DND-41 (cell line): ENCODE results near the gene EPB41.
"Not testable (repeated sequence)": the region's sequence is repeated elsewhere in the genome, so short reads cannot be mapped to it uniquely, and the experiment has no call there.

Experiments
- ATAC-seq: fragments of 200-7000 bp; cut with Tn5 transposase; 3 replicates; pipeline ENCODE4 v1.9.1; 2021; ENCODE audit warnings: low read depth; ENCODE audit not compliant: insufficient read depth
- DNase-seq: peaks from one replicate; pipeline ENCODE4 v3.0.0-alpha.2; 2020
- H2AFZ ChIP-seq: 2 replicates; pipeline ENCODE4 v1.6.0; 2012; ENCODE audit warnings: low read depth, low read length
- H3K27ac ChIP-seq: 2 replicates; pipeline ENCODE4 v1.5.1; 2012; ENCODE audit warnings: low read length, inconsistent platforms
- H3K27me3 ChIP-seq: fragments of 200-600 bp; sonication (generic); 2 replicates; pipeline ENCODE4 v1.6.0; 2012; ENCODE audit warnings: low read length, mild to moderate bottlenecking, inconsistent platforms; ENCODE audit not compliant: insufficient read depth, poor library complexity
- H3K36me3 ChIP-seq: 2 replicates; pipeline ENCODE4 v1.5.1; 2012; ENCODE audit warnings: low read length, inconsistent platforms; ENCODE audit not compliant: insufficient read depth
- H3K4me1 ChIP-seq: 2 replicates; pipeline ENCODE4 v1.5.1; 2012; ENCODE audit warnings: mild to moderate bottlenecking, low read length; ENCODE audit not compliant: insufficient read depth
- H3K4me2 ChIP-seq: 2 replicates; pipeline ENCODE4 v1.6.0; 2012; ENCODE audit warnings: mild to moderate bottlenecking, moderate library complexity, low read length, inconsistent platforms; ENCODE audit not compliant: insufficient read depth
- H3K4me3 ChIP-seq, 2 experiments: fragments of 200-600 bp in 1 of 2; shearing (Covaris generic) in 1 of 2; 2 replicates each; pipeline ENCODE4 v1.5.1; 2012 to 2016; ENCODE audit warnings: inconsistent platforms in 2 of 2, low read length in 2 of 2, mild to moderate bottlenecking in 2 of 2, low read depth in 1 of 2, moderate library complexity in 1 of 2
- H3K79me2 ChIP-seq: 2 replicates; pipeline ENCODE4 v1.6.0; 2012; ENCODE audit warnings: low read length, inconsistent platforms; ENCODE audit not compliant: insufficient read depth
- H3K9ac ChIP-seq: 2 replicates; pipeline ENCODE4 v1.6.0; 2012; ENCODE audit warnings: low read depth, mild to moderate bottlenecking, inconsistent platforms, low read length, moderate library complexity
- H3K9me3 ChIP-seq: 2 replicates; pipeline ENCODE4 v1.5.1; 2012; ENCODE audit warnings: low read length, moderate library complexity, mild to moderate bottlenecking, inconsistent platforms; ENCODE audit not compliant: insufficient read depth, severe bottlenecking
- H4K20me1 ChIP-seq: 2 replicates; pipeline ENCODE4 v1.6.0; 2012; ENCODE audit warnings: low read length; ENCODE audit not compliant: insufficient read depth
- CTCF ChIP-seq: IDR thresholded peaks from 2 replicates; pipeline ENCODE4 v1.5.1; 2012; ENCODE audit warnings: borderline replicate concordance, low read length, moderate library complexity, mild to moderate bottlenecking; ENCODE audit not compliant: poor library complexity, severe bottlenecking; ENCODE audit errors: extremely low read depth
- EZH2 ChIP-seq: IDR thresholded peaks from 3 replicates; pipeline ENCODE4 v1.6.1; 2012; ENCODE audit warnings: borderline replicate concordance, low read depth, mild to moderate bottlenecking, moderate library complexity, low read length, inconsistent platforms; ENCODE audit not compliant: severe bottlenecking

EPB41 gene

GRCh38 chr1:28867850-28868249 is 46.5 kb upstream of the EPB41 start:
- H3K4me1 ChIP-seq = no peaks in the 10 kb centered on the region
- H3K36me3 ChIP-seq = no peaks in the 10 kb centered on the region
- no peaks in the 10 kb centered on the region for H3K27me3 ChIP-seq
- DNase-seq (no peak), ATAC-seq (no peak)
- no peak overlapping the region for H3K4me3 ChIP-seq
- H3K9ac ChIP-seq = no peak overlapping the region
- TF ChIP-seq CTCF (no peak), EZH2 (no peak)
- H3K4me2 ChIP-seq = no peak overlapping the region
- H3K79me2 ChIP-seq = no peaks in the 10 kb centered on the region
- no peak overlapping the region for H3K27ac ChIP-seq
- H2AFZ ChIP-seq = no peak overlapping the region
- H3K9me3 ChIP-seq = no peaks in the 10 kb centered on the region
- no peaks in the 10 kb centered on the region for H4K20me1 ChIP-seq

GRCh38 chr1:28869952-28870351 is 44.4 kb upstream of the EPB41 start:
- H3K4me2 ChIP-seq = no peak overlapping the region
- H3K36me3 ChIP-seq = no peaks in the 10 kb centered on the region
- no peaks in the 10 kb centered on the region for H3K9me3 ChIP-seq
- TF ChIP-seq EZH2 = no peak
- no peak for TF ChIP-seq CTCF
- H3K4me1 ChIP-seq = no peaks in the 10 kb centered on the region
- H2AFZ ChIP-seq = no peak overlapping the region
- ATAC-seq (no peak), DNase-seq (no peak)
- H3K4me3 ChIP-seq = no peak overlapping the region
- H3K9ac ChIP-seq = no peak overlapping the region
- no peaks in the 10 kb centered on the region for H3K79me2 ChIP-seq
- no peaks in the 10 kb centered on the region for H3K27me3 ChIP-seq
- no peak overlapping the region for H3K27ac ChIP-seq
- no peaks in the 10 kb centered on the region for H4K20me1 ChIP-seq

GRCh38 chr1:28871631-28872401 is 42.6 kb upstream of the EPB41 start:
- Histone ChIP-seq H3K27ac (no peak overlapping the region), H3K79me2 (no peaks in the 10 kb centered on the region), H3K4me3 (no peak overlapping the region), H4K20me1 (no peaks in the 10 kb centered on the region), H3K4me1 (no peaks in the 10 kb centered on the region), H2AFZ (no peak overlapping the region), H3K27me3 (no peaks in the 10 kb centered on the region), H3K9ac (no peak overlapping the region), H3K4me2 (no peak overlapping the region), H3K36me3 (no peaks in the 10 kb centered on the region), H3K9me3 (no peaks in the 10 kb centered on the region)
- DNase-seq = no peak
- ATAC-seq = no peak
- no peak for TF ChIP-seq CTCF
- TF ChIP-seq EZH2 = no peak

- not testable (repeated sequence) for H3K9ac ChIP-seq, H3K4me3 ChIP-seq, ATAC-seq, H4K20me1 ChIP-seq, H3K36me3 ChIP-seq, H3K4me2 ChIP-seq, DNase-seq, H3K27ac ChIP-seq, H3K9me3 ChIP-seq, H3K4me1 ChIP-seq, H3K27me3 ChIP-seq, H3K79me2 ChIP-seq, H2AFZ ChIP-seq
Measured at GRCh38 chr1:28875134-28875533, 39.2 kb upstream of the EPB41 start.
